RWPE2 (cell line): Measurements from ENCODE around the gene PACSIN2.

Experiments
- ATAC-seq: fragments of 200-7000 bp; cut with Tn5 transposase; 3 replicates; pipeline ENCODE4 v1.9.1; 2021; ENCODE audit warnings: low read depth
- DNase-seq: peaks from one replicate; pipeline ENCODE4 v3.0.0-alpha.2; 2020; ENCODE audit warnings: low spot score
- H3K27ac ChIP-seq: fragments of 450-650 bp; 2 replicates; pipeline ENCODE4 v1.5.1; 2017; ENCODE audit warnings: mild to moderate bottlenecking; ENCODE audit not compliant: poor library complexity, severe bottlenecking
- H3K27me3 ChIP-seq: fragments of 250-450 bp; sonication (Bioruptor Pico); 2 replicates; pipeline ENCODE4 v1.5.1; 2021; ENCODE audit warnings: mild to moderate bottlenecking, moderate library complexity; ENCODE audit not compliant: insufficient read depth, poor library complexity, severe bottlenecking
- H3K36me3 ChIP-seq: fragments of 250-450 bp; sonication (Bioruptor Pico); 2 replicates; pipeline ENCODE4 v1.5.1; 2020; ENCODE audit warnings: low read depth, mild to moderate bottlenecking, moderate library complexity
- H3K4me1 ChIP-seq: fragments of 250-450 bp; sonication (Bioruptor Pico); 2 replicates; pipeline ENCODE4 v1.5.1; 2021; ENCODE audit warnings: mild to moderate bottlenecking, moderate library complexity; ENCODE audit not compliant: insufficient read depth, poor library complexity, severe bottlenecking
- H3K4me3 ChIP-seq: fragments of 250-450 bp; sonication (Bioruptor Pico); 2 replicates; pipeline ENCODE4 v1.5.1; 2021; ENCODE audit warnings: mild to moderate bottlenecking, moderate library complexity; ENCODE audit not compliant: severe bottlenecking
- H3K9me3 ChIP-seq: fragments of 250-450 bp; sonication (Bioruptor Pico); 2 replicates; pipeline ENCODE4 v1.5.1; 2021; ENCODE audit warnings: mild to moderate bottlenecking, moderate library complexity; ENCODE audit not compliant: severe bottlenecking
- CTCF ChIP-seq: fragments of 450-650 bp; IDR thresholded peaks from one replicate; pipeline ENCODE4 v1.5.1; 2017; ENCODE audit warnings: mild to moderate bottlenecking, moderate library complexity; ENCODE audit not compliant: poor library complexity, severe bottlenecking

Gene PACSIN2

GRCh38 chr22:42904050-42904449 is 110.9 kb downstream of the PACSIN2 start:
- no peak for DNase-seq
- no peak for ATAC-seq
- Histone ChIP-seq H3K4me1 (no peaks in the 10 kb centered on the region), H3K9me3 (no peaks in the 10 kb centered on the region), H3K4me3 (no peak overlapping the region), H3K27ac (no peak overlapping the region), H3K36me3 (peaks cover 16% of the 10 kb centered on the region), H3K27me3 (no peaks in the 10 kb centered on the region)
- no peak for TF ChIP-seq CTCF

- Histone ChIP-seq H3K27ac (no peak overlapping the region), H3K27me3 (no peaks in the 10 kb centered on the region), H3K4me1 (no peaks in the 10 kb centered on the region), H3K9me3 (no peaks in the 10 kb centered on the region), H3K4me3 (no peak overlapping the region), H3K36me3 (peaks cover 16% of the 10 kb centered on the region)
- ATAC-seq, result no peak
- TF ChIP-seq CTCF, result no peak
- no peak for DNase-seq
These were observed 112.0 kb downstream of the PACSIN2 start for GRCh38 chr22:42902875-42903510.

- no peak overlapping the region for H3K27ac ChIP-seq
- no peak for TF ChIP-seq CTCF
These were observed 113.0 kb downstream of the PACSIN2 start for GRCh38 chr22:42901790-42902508.

GRCh38 chr22:42897960-42898359 is 117.0 kb downstream of the PACSIN2 start:
- Histone ChIP-seq H3K4me1 (no peaks in the 10 kb centered on the region), H3K27me3 (no peaks in the 10 kb centered on the region), H3K4me3 (no peak overlapping the region), H3K27ac (no peak overlapping the region), H3K9me3 (no peaks in the 10 kb centered on the region), H3K36me3 (no peaks in the 10 kb centered on the region; the same call in 1 of the 2 replicates)
- ATAC-seq (no peak), DNase-seq (no peak)
- TF ChIP-seq CTCF, result no peak

More at GRCh38 chr22:42901790-42902508, 113.0 kb downstream of the PACSIN2 start:
- DNase-seq, result no peak
- no peak for ATAC-seq
- Histone ChIP-seq H3K4me1 (no peaks in the 10 kb centered on the region), H3K27me3 (no peaks in the 10 kb centered on the region), H3K9me3 (no peaks in the 10 kb centered on the region), H3K36me3 (peaks cover 7% of the 10 kb centered on the region; the same call in 1 of the 2 replicates), H3K4me3 (no peak overlapping the region)

- no peak overlapping the region for H3K27ac ChIP-seq
- H3K36me3 ChIP-seq, result peaks cover 15% of the 10 kb centered on the region
- ATAC-seq, result no peak
- H3K4me3 ChIP-seq, result no peak overlapping the region
- H3K4me1 ChIP-seq, result no peaks in the 10 kb centered on the region
- no peaks in the 10 kb centered on the region for H3K9me3 ChIP-seq
- no peak for DNase-seq
- H3K27me3 ChIP-seq, result no peaks in the 10 kb centered on the region
- TF ChIP-seq CTCF, result no peak
These were observed 119.4 kb downstream of the PACSIN2 start for GRCh38 chr22:42895541-42895981.
